GM10266 (cell line): Measurements from ENCODE around the gene PLCB3.

ENCODE experiments used
- DNase-seq: peaks from one replicate; pipeline ENCODE4 v3.0.0; 2012; ENCODE audit errors: extremely low spot score
- TF ChIP-seq, protein P1 (sequence below): IDR thresholded peaks from 2 replicates; pipeline ENCODE4 v1.5.1; 2012; ENCODE audit warnings: mild to moderate bottlenecking, low read depth; ENCODE audit not compliant: control insufficient read depth, insufficient read depth; ENCODE audit errors: missing control alignments

Gene PLCB3

DNA sequence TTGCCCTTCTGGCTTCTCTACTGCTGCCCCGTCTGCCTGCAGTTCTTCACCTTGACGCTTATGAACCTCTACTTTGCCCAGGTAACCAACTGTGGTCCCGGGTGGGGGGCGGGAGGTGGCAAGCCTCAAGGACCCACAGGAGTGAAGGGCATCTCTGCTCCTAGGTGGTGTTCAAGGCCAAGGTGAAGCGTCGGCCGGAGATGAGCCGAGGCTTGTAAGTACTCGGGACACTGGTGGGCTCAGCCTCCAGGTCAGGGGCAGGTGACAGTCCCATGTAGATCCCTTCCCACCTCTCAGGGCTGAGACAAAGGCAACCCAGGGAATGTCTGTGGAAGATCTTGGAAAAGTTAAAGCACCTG, 35.5 kb downstream of the PLCB3 start:
- no peak for DNase-seq
- TF ChIP-seq, protein P1, sequence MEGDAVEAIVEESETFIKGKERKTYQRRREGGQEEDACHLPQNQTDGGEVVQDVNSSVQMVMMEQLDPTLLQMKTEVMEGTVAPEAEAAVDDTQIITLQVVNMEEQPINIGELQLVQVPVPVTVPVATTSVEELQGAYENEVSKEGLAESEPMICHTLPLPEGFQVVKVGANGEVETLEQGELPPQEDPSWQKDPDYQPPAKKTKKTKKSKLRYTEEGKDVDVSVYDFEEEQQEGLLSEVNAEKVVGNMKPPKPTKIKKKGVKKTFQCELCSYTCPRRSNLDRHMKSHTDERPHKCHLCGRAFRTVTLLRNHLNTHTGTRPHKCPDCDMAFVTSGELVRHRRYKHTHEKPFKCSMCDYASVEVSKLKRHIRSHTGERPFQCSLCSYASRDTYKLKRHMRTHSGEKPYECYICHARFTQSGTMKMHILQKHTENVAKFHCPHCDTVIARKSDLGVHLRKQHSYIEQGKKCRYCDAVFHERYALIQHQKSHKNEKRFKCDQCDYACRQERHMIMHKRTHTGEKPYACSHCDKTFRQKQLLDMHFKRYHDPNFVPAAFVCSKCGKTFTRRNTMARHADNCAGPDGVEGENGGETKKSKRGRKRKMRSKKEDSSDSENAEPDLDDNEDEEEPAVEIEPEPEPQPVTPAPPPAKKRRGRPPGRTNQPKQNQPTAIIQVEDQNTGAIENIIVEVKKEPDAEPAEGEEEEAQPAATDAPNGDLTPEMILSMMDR = no peak

DNA sequence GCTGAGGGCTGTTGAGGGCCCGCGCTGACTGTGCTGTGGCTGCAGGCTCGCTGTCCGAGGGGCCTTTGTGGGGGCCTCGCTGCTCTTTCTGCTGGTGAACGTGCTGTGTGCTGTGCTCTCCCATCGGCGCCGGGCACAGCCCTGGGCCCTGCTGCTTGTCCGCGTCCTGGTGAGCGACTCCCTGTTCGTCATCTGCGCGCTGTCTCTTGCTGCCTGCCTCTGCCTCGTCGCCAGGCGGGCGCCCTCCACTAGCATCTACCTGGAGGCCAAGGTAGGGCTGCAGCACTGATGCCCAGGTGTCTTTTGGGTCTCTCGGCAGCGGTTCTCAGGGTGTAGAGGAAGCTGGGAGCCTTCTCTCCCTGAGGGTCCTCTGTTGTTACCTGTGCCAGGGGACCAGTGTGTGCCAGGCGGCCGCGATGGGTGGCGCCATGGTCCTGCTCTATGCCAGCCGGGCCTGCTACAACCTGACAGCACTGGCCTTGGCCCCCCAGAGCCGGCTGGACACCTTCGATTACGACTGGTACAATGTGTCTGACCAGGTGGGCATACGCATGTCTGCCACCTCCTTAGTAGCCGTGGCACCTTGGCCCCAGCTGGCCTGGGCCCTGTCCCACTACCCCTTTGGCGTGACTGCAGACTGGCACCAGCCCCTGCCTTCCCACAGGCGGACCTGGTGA, 36.5 kb downstream of the PLCB3 start:
- TF ChIP-seq, protein P1 = no peak
- DNase-seq = no peak

DNA sequence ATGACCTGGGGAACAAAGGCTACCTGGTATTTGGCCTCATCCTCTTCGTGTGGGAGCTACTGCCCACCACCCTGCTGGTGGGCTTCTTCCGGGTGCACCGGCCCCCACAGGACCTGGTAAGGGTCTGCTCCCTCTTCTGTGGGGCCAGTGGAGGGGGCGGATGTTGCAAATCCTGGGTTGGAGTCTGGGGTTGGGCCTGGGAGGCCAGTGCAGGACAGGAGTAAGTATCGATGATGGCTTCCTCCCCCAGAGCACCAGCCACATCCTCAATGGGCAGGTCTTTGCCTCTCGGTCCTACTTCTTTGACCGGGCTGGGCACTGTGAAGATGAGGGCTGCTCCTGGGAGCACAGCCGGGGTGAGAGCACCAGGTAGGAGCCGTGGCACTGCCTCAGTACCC, 37.0 kb downstream of the PLCB3 start:
- TF ChIP-seq, protein P1 = no peak

DNA sequence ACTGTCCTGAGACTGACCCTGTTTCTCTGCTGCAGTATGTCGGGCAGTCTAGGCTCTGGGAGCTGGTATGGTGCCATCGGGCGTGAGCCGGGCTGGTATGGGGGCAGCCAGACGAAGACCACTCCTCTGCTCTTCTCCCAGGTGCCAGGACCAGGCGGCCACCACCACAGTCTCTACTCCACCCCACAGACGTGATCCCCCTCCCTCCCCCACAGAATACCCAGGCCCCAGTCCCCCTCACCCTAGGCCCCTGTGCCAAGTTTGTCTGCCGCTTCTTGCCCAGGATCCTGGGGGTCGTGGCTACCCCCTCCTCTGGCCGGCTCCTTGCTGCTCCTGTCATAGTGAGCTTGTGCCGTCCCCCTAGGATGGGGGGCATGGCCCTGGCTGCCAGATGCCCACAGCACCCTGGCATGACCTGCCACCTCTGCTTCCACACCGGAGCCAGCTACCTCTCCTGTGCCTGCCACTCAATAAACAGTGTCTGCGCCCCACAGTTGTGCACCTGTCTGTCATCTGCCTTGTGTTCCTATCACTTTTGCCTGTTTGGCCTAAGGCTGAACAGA, 37.8 kb downstream of the PLCB3 start:
- TF ChIP-seq, protein P1 = no peak

More for the DNA sequence above, 37.0 kb downstream of the PLCB3 start:
- no peak for DNase-seq

DNA sequence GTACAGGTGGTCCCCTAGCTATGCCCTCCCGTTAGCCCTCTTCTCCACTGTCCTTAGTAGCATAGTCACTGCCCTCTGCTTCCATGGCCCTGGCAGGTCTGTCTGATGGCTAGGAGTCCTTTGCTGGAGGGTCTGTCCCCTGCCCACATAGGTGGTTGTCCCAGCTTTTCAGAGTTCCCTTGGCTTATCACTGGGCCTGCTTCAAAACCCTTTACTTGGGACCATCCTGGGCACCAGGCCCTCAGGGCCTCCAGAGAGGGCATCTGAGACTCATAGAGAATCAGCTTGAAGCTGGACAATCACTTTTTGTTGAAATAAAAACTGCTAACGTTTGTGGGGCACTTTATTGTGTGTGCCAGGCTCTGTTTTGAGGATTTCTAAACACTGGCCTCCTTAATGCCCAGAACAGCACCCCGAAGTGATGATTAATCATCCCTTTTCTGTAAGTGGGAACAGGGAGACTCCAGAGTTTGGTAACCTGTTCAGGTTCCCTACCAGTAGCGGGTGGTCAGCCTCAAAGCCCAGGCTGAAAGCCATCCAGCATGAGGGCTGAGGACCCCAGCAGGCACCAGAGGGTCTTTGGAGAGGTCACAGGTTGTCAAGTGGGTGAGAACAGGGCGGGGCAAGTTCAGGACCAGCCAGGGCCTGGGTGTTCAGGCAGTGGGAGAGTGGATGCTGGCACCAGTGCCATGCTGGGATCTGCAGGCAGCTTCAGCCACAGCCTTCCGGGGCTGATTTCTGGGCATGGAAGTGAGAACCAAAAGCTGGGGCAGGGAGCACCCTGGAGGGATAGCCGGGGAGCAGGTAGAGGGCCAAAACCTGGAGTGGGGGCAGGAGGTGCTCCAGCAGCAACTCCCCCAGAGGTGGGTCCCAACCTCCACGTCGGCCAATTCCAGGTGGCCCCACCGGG, 39.3 kb downstream of the PLCB3 start:
- TF ChIP-seq, protein P1 = no peak
- DNase-seq = no peak

More for the DNA sequence above, 37.8 kb downstream of the PLCB3 start:
- DNase-seq = no peak

DNA sequence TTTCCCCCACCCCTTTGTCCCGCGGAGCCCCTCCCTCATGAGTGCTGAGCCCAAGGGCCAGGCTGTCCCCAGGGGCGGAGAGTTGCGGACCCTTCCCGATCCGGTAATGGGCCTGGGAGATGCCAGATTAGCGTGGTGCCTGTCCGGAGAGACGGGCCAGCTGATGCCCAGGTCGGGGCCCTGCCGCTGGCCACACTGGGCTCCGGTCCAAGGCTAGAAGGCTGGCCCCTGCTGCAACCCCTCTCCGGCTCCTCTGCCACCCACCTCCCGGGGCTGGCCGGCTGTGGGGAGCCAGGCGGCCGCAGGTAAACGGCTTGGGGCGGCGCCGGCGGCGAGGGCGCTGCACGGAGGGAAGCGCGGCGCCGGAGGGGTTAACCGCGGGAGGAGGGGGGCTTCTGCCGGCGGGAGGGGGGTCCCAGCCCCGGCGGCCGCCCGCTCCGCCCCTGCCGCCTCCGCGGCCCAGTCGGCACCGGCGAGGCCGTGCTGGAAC, 40.0 kb downstream of the PLCB3 start, which contains the start of gene KCNK4:
KCNK4 (plus strand) TSS at position 41 of the 490 bp plus-strand sequence. CDS start 1,717 bp downstream, outside the sequence.
- no peak for DNase-seq

More for the DNA sequence above, 40.0 kb downstream of the PLCB3 start, which contains the start of gene KCNK4:
- TF ChIP-seq, protein P1 = no peak
